ENCODE results near the gene CHRNA4.

The CHRNA4 gene

GRCh38 chr20:63329331-63330083 is 31.6 kb downstream of the CHRNA4 start:
- no peak for TF ChIP-seq CTCF (conservative IDR thresholded peaks at IDR 0.05)
- no peak overlapping the region for H3K27ac ChIP-seq

GRCh38 chr20:63328718-63329275 is 32.4 kb downstream of the CHRNA4 start:
- no peak overlapping the region for H3K27ac ChIP-seq
- no peak for TF ChIP-seq CTCF (conservative IDR thresholded peaks at IDR 0.05)

GRCh38 chr20:63328026-63328700 is 33.0 kb downstream of the CHRNA4 start:
- H3K27ac ChIP-seq, result no peak overlapping the region
- TF ChIP-seq CTCF (conservative IDR thresholded peaks at IDR 0.05), result no peak

- no peak for TF ChIP-seq CTCF (conservative IDR thresholded peaks at IDR 0.05)
- H3K27ac ChIP-seq, result no peak overlapping the region
These were observed 33.9 kb downstream of the CHRNA4 start for GRCh38 chr20:63327231-63327745.

- no peak for TF ChIP-seq CTCF (conservative IDR thresholded peaks at IDR 0.05)
- H3K27ac ChIP-seq, result no peak overlapping the region
These were observed 34.6 kb downstream of the CHRNA4 start for GRCh38 chr20:63326314-63327230.

GRCh38 chr20:63325554-63326313 is 35.4 kb downstream of the CHRNA4 start:
- H3K27ac ChIP-seq, result no peak overlapping the region
- no peak for TF ChIP-seq CTCF (conservative IDR thresholded peaks at IDR 0.05)
